H9 (cell line): ENCODE data around the gene CHD6. TPM values are rescaled to one million over a fixed set of nuclear protein-coding genes. Genes with fewer than 3 reads are reported as not detected.

Experiments used
- DNase-seq: peaks from one replicate; pipeline ENCODE4 v3.0.0-alpha.2; 2017
- H2AFZ ChIP-seq: one replicate; pipeline ENCODE4 v1.6.1; 2013; ENCODE audit warnings: mild to moderate bottlenecking, low read length, control low read depth, moderate library complexity
- H2AK5ac ChIP-seq: 2 replicates; pipeline ENCODE4 v1.6.1; 2013; ENCODE audit warnings: low read length, control low read depth, mixed read lengths; ENCODE audit not compliant: insufficient read length
- H2BK120ac ChIP-seq: one replicate; pipeline ENCODE4 v1.6.1; 2013; ENCODE audit warnings: low read depth, mild to moderate bottlenecking, low read length, control low read depth, inconsistent platforms; ENCODE audit not compliant: poor library complexity, severe bottlenecking
- H2BK12ac ChIP-seq: 2 replicates; pipeline ENCODE4 v1.6.1; 2013; ENCODE audit warnings: low read length, control low read depth, mixed read lengths, low read depth; ENCODE audit not compliant: insufficient read length
- H2BK15ac ChIP-seq: 2 replicates; pipeline ENCODE4 v1.6.1; 2013; ENCODE audit warnings: low read depth, low read length, control low read depth
- H2BK20ac ChIP-seq: one replicate; pipeline ENCODE4 v1.6.1; 2013; ENCODE audit warnings: low read depth, mild to moderate bottlenecking, low read length, control low read depth, inconsistent platforms; ENCODE audit not compliant: poor library complexity, severe bottlenecking
- H2BK5ac ChIP-seq: 2 replicates; pipeline ENCODE4 v1.6.1; 2013; ENCODE audit warnings: low read length, control low read depth, mixed read lengths; ENCODE audit not compliant: insufficient read length
- H3K14ac ChIP-seq: 2 replicates; pipeline ENCODE4 v1.6.1; 2013; ENCODE audit warnings: low read length, control low read depth; ENCODE audit not compliant: insufficient read depth
- H3K18ac ChIP-seq: 2 replicates; pipeline ENCODE4 v1.6.1; 2013; ENCODE audit warnings: low read depth, mild to moderate bottlenecking, mixed read lengths, low read length, control low read depth; ENCODE audit not compliant: insufficient read length
- H3K23ac ChIP-seq: 2 replicates; pipeline ENCODE4 v1.6.1; 2013; ENCODE audit warnings: low read length, control low read depth, mixed read lengths, low read depth; ENCODE audit not compliant: insufficient read length
- H3K23me2 ChIP-seq: 2 replicates; pipeline ENCODE4 v1.6.1; 2013; ENCODE audit warnings: low read depth, mild to moderate bottlenecking, mixed read lengths, low read length, control low read depth; ENCODE audit not compliant: insufficient read length, poor library complexity, severe bottlenecking
- H3K27ac ChIP-seq: 2 replicates; pipeline ENCODE4 v1.5.1; 2013; ENCODE audit warnings: low read length, control low read depth, mixed read lengths, low read depth; ENCODE audit not compliant: insufficient read length
- H3K27me3 ChIP-seq: 2 replicates; pipeline ENCODE4 v1.6.1; 2013; ENCODE audit warnings: low read length, control low read depth, inconsistent platforms; ENCODE audit not compliant: insufficient read depth
- H3K4ac ChIP-seq: 2 replicates; pipeline ENCODE4 v1.6.1; 2013; ENCODE audit warnings: low read depth, mild to moderate bottlenecking, control low read depth, inconsistent platforms, low read length, moderate library complexity
- H3K4me1 ChIP-seq: 2 replicates; pipeline ENCODE4 v1.6.1; 2013; ENCODE audit warnings: low read length, control low read depth, inconsistent platforms; ENCODE audit not compliant: insufficient read depth
- H3K4me2 ChIP-seq: 2 replicates; pipeline ENCODE4 v1.6.1; 2013; ENCODE audit warnings: low read length, control low read depth, mixed read lengths; ENCODE audit not compliant: insufficient read length, insufficient read depth
- H3K56ac ChIP-seq: 2 replicates; pipeline ENCODE4 v1.6.1; 2013; ENCODE audit warnings: low read depth, mild to moderate bottlenecking, mixed read lengths, low read length, control low read depth; ENCODE audit not compliant: insufficient read length
- H3K79me1 ChIP-seq: 2 replicates; pipeline ENCODE4 v1.6.1; 2013; ENCODE audit warnings: low read depth, mild to moderate bottlenecking, moderate library complexity, low read length, control low read depth, inconsistent platforms; ENCODE audit not compliant: insufficient read depth, poor library complexity, severe bottlenecking
- H3K79me2 ChIP-seq: 2 replicates; pipeline ENCODE4 v1.6.1; 2013; ENCODE audit warnings: low read length, control low read depth, inconsistent platforms; ENCODE audit not compliant: insufficient read depth
- H3K9ac ChIP-seq: 2 replicates; pipeline ENCODE4 v1.6.1; 2013; ENCODE audit warnings: low read length, control low read depth, mixed read lengths; ENCODE audit not compliant: insufficient read length; ENCODE audit errors: extremely low read depth
- H3K9me3 ChIP-seq: one replicate; pipeline ENCODE4 v1.6.1; 2013; ENCODE audit warnings: low read depth, low read length, inconsistent platforms; ENCODE audit not compliant: control insufficient read depth
- H3T11ph ChIP-seq: one replicate; pipeline ENCODE4 v1.6.1; 2013; ENCODE audit warnings: mild to moderate bottlenecking, low read length, control low read depth, inconsistent platforms
- H4K20me1 ChIP-seq: one replicate; pipeline ENCODE4 v1.6.1; 2013; ENCODE audit not compliant: control insufficient read depth, insufficient read length, insufficient read depth
- H4K5ac ChIP-seq: 2 replicates; pipeline ENCODE4 v1.6.1; 2013; ENCODE audit warnings: low read depth, mild to moderate bottlenecking, mixed read lengths, low read length, control low read depth; ENCODE audit not compliant: insufficient read length
- H4K8ac ChIP-seq: replicated peaks from 2 replicates; pipeline ENCODE4 v1.6.1; 2013; ENCODE audit warnings: low read length, control low read depth, mixed read lengths, low read depth; ENCODE audit not compliant: insufficient read length
- H4K91ac ChIP-seq: 2 replicates; pipeline ENCODE4 v1.6.1; 2013; ENCODE audit warnings: low read depth, mild to moderate bottlenecking, moderate library complexity, mixed read lengths, low read length, control low read depth; ENCODE audit not compliant: insufficient read length
- H3K27ac Mint-ChIP-seq, 3 experiments: 2 replicates in 2 of 3; 3 replicates in 1 of 3; pipeline ENCODE4 v1.8.0; 2020 to 2021; ENCODE audit warnings: mixed read lengths in 3 of 3, mild to moderate bottlenecking in 1 of 3, moderate library complexity in 1 of 3
- H3K27me3 Mint-ChIP-seq: 2 replicates; pipeline ENCODE4 v1.8.0; 2021; ENCODE audit warnings: low read depth, mild to moderate bottlenecking, moderate library complexity, mixed read lengths
- H3K36me3 Mint-ChIP-seq, 3 experiments: 2 replicates in 2 of 3; 3 replicates in 1 of 3; pipeline ENCODE4 v1.8.0; 2020 to 2021; ENCODE audit warnings: low read depth in 3 of 3, mixed read lengths in 3 of 3; ENCODE audit not compliant: insufficient read depth in 1 of 3
- H3K4me1 Mint-ChIP-seq, 2 experiments: 2 replicates each; pipeline ENCODE4 v1.8.0; 2020; ENCODE audit warnings: mixed read lengths in 2 of 2
- H3K4me3 Mint-ChIP-seq, 2 experiments: 2 replicates in 1 of 2; 3 replicates in 1 of 2; pipeline ENCODE4 v1.8.0; 2020 to 2021; ENCODE audit warnings: mild to moderate bottlenecking in 2 of 2, mixed read lengths in 2 of 2, moderate library complexity in 1 of 2
- H3K9me3 Mint-ChIP-seq, 2 experiments: 2 replicates in 1 of 2; 3 replicates in 1 of 2; pipeline ENCODE4 v1.8.0; 2020; ENCODE audit warnings: mild to moderate bottlenecking in 2 of 2, mixed read lengths in 2 of 2, moderate library complexity in 1 of 2
- total RNA-seq: library from RNA; stranded (reverse); gene quantifications from 2 replicates; pipeline ENCODE4 v1.2.1, GENCODE V29; 2021
- TF ChIP-seq, protein P1 (sequence below): fragments of 200-600 bp; sonication (generic); conservative IDR thresholded peaks from 3 replicates; pipeline ENCODE4 v1.8.0; 2021; ENCODE audit warnings: antibody characterized with exemption, mild to moderate bottlenecking

Gene CHD6
- total RNA-seq, 1 experiment from 2014 or later, result 51.5 TPM

- Mint-ChIP-seq H3K27ac (no peak overlapping the region), H3K36me3 (peaks cover 46 to 87% (median 82%) of the 10 kb centered on the region in 3 experiments), H3K9me3 (peaks cover 8 to 10% of the 10 kb centered on the region in 2 experiments), H3K4me1 (no peaks in the 10 kb centered on the region), H3K27me3 (no peaks in the 10 kb centered on the region), H3K4me3 (no peak overlapping the region)
- no peak overlapping the region for H2AK5ac ChIP-seq
- no peak overlapping the region for H2BK20ac ChIP-seq
- no peak overlapping the region for H3K9ac ChIP-seq
- no peaks in the 10 kb centered on the region for H3K27me3 ChIP-seq
- H4K5ac ChIP-seq, result no peak overlapping the region
- DNase-seq, result no peak
- H2BK5ac ChIP-seq, result no peak overlapping the region
- no peaks in the 10 kb centered on the region for H3K79me1 ChIP-seq
- no peak overlapping the region for H3K4me2 ChIP-seq
- H2BK12ac ChIP-seq, result no peak overlapping the region
- TF ChIP-seq, protein P1, sequence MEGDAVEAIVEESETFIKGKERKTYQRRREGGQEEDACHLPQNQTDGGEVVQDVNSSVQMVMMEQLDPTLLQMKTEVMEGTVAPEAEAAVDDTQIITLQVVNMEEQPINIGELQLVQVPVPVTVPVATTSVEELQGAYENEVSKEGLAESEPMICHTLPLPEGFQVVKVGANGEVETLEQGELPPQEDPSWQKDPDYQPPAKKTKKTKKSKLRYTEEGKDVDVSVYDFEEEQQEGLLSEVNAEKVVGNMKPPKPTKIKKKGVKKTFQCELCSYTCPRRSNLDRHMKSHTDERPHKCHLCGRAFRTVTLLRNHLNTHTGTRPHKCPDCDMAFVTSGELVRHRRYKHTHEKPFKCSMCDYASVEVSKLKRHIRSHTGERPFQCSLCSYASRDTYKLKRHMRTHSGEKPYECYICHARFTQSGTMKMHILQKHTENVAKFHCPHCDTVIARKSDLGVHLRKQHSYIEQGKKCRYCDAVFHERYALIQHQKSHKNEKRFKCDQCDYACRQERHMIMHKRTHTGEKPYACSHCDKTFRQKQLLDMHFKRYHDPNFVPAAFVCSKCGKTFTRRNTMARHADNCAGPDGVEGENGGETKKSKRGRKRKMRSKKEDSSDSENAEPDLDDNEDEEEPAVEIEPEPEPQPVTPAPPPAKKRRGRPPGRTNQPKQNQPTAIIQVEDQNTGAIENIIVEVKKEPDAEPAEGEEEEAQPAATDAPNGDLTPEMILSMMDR, result no peak
- H4K8ac ChIP-seq, result no peak overlapping the region
- no peaks in the 10 kb centered on the region for H3K79me2 ChIP-seq
- no peaks in the 10 kb centered on the region for H3K23me2 ChIP-seq
- H3K4me1 ChIP-seq, result no peaks in the 10 kb centered on the region
- H4K20me1 ChIP-seq, result no peaks in the 10 kb centered on the region
- no peak overlapping the region for H3K27ac ChIP-seq
- H3K23ac ChIP-seq, result no peak overlapping the region
- H3T11ph ChIP-seq, result no peak overlapping the region
- no peak overlapping the region for H2BK15ac ChIP-seq
- H3K14ac ChIP-seq, result no peak overlapping the region
- no peak overlapping the region for H3K18ac ChIP-seq
- H3K56ac ChIP-seq, result no peak overlapping the region
- H4K91ac ChIP-seq, result no peak overlapping the region
- H2BK120ac ChIP-seq, result no peak overlapping the region
- H3K4ac ChIP-seq, result no peak overlapping the region
- H3K9me3 ChIP-seq, result peaks cover 1% of the 10 kb centered on the region
- no peak overlapping the region for H2AFZ ChIP-seq
Observed at GRCh38 chr20:41456351-41456750, 161.8 kb downstream of the CHD6 start.
